ENCODE measurements around the gene PEX11B.
A peak's percentile ranks its signal among the peaks of the same experiment; 100 is the strongest.

PEX11B gene

GRCh38 chr1:145906954-145907753, 11.4 kb downstream of the PEX11B start:
- no peak for DNase-seq

- no peak for DNase-seq
Measured at GRCh38 chr1:145901312-145902021, 17.1 kb downstream of the PEX11B start.

GRCh38 chr1:145898756-145899155, 19.8 kb downstream of the PEX11B start:
- no peak for DNase-seq

GRCh38 chr1:145897969-145898368, 20.5 kb downstream of the PEX11B start:
- DNase-seq = no peak

- no peak for DNase-seq
Measured at GRCh38 chr1:145895471-145895870, 23.0 kb downstream of the PEX11B start.

- no peak for DNase-seq
Measured at GRCh38 chr1:145893306-145894055, 25.0 kb downstream of the PEX11B start.

- DNase-seq = no peak
Measured at GRCh38 chr1:145892486-145893087, 25.9 kb downstream of the PEX11B start.

GRCh38 chr1:145891587-145892485, 26.7 kb downstream of the PEX11B start:
- peak; percentile 86 for DNase-seq

- DNase-seq = no peak
Measured at GRCh38 chr1:145891143-145891542, 27.4 kb downstream of the PEX11B start.

GRCh38 chr1:145889722-145890121, 28.8 kb downstream of the PEX11B start:
- DNase-seq = no peak

- DNase-seq = no peak
Measured at GRCh38 chr1:145887631-145888030, 30.9 kb downstream of the PEX11B start.

GRCh38 chr1:145886816-145887215, 31.7 kb downstream of the PEX11B start:
- DNase-seq = no peak

- DNase-seq = no peak
Measured at GRCh38 chr1:145886390-145886789, 32.1 kb downstream of the PEX11B start.

- no peak for DNase-seq
Measured at GRCh38 chr1:145885738-145886287, 32.7 kb downstream of the PEX11B start, which contains the start of gene ANKRD35. Gene ANKRD35, minus strand, starts transcription at chr1:145885866. Its CDS starts 108 bp downstream, at chr1:145885758.

- no peak for DNase-seq
Measured at GRCh38 chr1:145884675-145885074, 33.8 kb downstream of the PEX11B start.

- DNase-seq = no peak
Measured at GRCh38 chr1:145879775-145880174, 38.7 kb downstream of the PEX11B start.

- no peak for DNase-seq
Measured at GRCh38 chr1:145878724-145879123, 39.8 kb downstream of the PEX11B start.

- DNase-seq = no peak
Measured at GRCh38 chr1:145877923-145878486, 40.5 kb downstream of the PEX11B start.

GRCh38 chr1:145874646-145875045, 43.9 kb downstream of the PEX11B start:
- DNase-seq = no peak

GRCh38 chr1:145871994-145872924, 46.3 kb downstream of the PEX11B start:
- DNase-seq = no peak

All from NCI-H1436 treated with DMSO at 0.1 percent for 48 hours (cell line).